OCI-LY1 (cell line): ENCODE results near the gene CAMTA1.

ENCODE experiments used
- CTCF ChIP-seq: fragments of 200-600 bp; sonication (generic), shearing (Covaris generic); IDR thresholded peaks from 2 replicates; pipeline ENCODE4 v1.5.1; 2017; ENCODE audit warnings: mild to moderate bottlenecking, antibody characterized with exemption, low read length, moderate library complexity, mixed read lengths
- EZH2 ChIP-seq: fragments of 200-600 bp; sonication (generic), shearing (Covaris generic); IDR thresholded peaks from 2 replicates; pipeline ENCODE4 v1.8.0; 2017; ENCODE audit warnings: borderline replicate concordance, mixed run types, mild to moderate bottlenecking, antibody characterized with exemption, low read length, moderate library complexity, mixed read lengths

- TF ChIP-seq CTCF = no peak
- TF ChIP-seq EZH2 = no peak
Measured at GRCh38 chr1:7348073-7348472, 562.8 kb downstream of the CAMTA1 start.
